ENCODE data around the gene AVPR2. TPM values are rescaled to one million over a fixed set of nuclear protein-coding genes. Genes with fewer than 3 reads are reported as not detected.

Gene AVPR2
- total RNA-seq, 2 donors from 2014 or later, result 2.3 to 4.7 TPM

- Histone ChIP-seq H3K36me3 (no peaks in the 10 kb centered on the region), H3K27ac (no peak overlapping the region), H3K4me1 (no peaks in the 10 kb centered on the region), H3K27me3 (no peaks in the 10 kb centered on the region), H3K4me3 (no peak overlapping the region), H3K9me3 (no peaks in the 10 kb centered on the region)
- no peak for DNase-seq (ENCODE audit: low spot score)
- TF ChIP-seq, protein P1, sequence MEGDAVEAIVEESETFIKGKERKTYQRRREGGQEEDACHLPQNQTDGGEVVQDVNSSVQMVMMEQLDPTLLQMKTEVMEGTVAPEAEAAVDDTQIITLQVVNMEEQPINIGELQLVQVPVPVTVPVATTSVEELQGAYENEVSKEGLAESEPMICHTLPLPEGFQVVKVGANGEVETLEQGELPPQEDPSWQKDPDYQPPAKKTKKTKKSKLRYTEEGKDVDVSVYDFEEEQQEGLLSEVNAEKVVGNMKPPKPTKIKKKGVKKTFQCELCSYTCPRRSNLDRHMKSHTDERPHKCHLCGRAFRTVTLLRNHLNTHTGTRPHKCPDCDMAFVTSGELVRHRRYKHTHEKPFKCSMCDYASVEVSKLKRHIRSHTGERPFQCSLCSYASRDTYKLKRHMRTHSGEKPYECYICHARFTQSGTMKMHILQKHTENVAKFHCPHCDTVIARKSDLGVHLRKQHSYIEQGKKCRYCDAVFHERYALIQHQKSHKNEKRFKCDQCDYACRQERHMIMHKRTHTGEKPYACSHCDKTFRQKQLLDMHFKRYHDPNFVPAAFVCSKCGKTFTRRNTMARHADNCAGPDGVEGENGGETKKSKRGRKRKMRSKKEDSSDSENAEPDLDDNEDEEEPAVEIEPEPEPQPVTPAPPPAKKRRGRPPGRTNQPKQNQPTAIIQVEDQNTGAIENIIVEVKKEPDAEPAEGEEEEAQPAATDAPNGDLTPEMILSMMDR (IDR thresholded peaks at IDR 0.05), result no peak
These were observed 31.0 kb upstream of the AVPR2 start for GRCh38 chrX:153873282-153874084.

DNA sequence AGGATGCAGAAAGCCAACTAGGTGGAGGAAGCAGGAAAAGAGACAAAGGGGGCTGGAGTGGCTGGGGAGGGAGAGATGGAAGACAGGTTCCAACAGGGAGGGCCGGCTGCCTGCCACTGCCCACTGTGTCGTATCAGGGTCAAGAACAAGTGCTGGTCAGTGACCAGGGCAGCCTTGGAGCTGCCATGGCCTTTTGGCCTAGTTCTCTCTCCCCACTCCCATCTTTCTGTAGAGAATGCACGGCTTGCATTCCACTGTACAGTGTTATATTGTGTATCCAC lies 30.4 kb upstream of the AVPR2 start:
- Histone ChIP-seq H3K27me3 (no peaks in the 10 kb centered on the region), H3K9me3 (no peaks in the 10 kb centered on the region), H3K4me1 (no peaks in the 10 kb centered on the region), H3K36me3 (no peaks in the 10 kb centered on the region), H3K4me3 (no peak overlapping the region), H3K27ac (no peak overlapping the region)
- DNase-seq (ENCODE audit: low spot score), result no peak
- TF ChIP-seq, protein P1 (IDR thresholded peaks at IDR 0.05), result no peak

GRCh38 chrX:153874366-153875125 lies 29.9 kb upstream of the AVPR2 start:
- Histone ChIP-seq H3K27me3 (no peaks in the 10 kb centered on the region), H3K4me1 (no peaks in the 10 kb centered on the region), H3K4me3 (no peak overlapping the region), H3K27ac (no peak overlapping the region), H3K36me3 (no peaks in the 10 kb centered on the region), H3K9me3 (no peaks in the 10 kb centered on the region)
- no peak for DNase-seq (ENCODE audit: low spot score)
- TF ChIP-seq, protein P1 (IDR thresholded peaks at IDR 0.05), result no peak

GRCh38 chrX:153875391-153876111 lies 28.9 kb upstream of the AVPR2 start:
- TF ChIP-seq, protein P1 (IDR thresholded peaks at IDR 0.05), result no peak
- DNase-seq (ENCODE audit: low spot score), result no peak
- H3K4me3 ChIP-seq, result no peak overlapping the region
- H3K36me3 ChIP-seq, result no peaks in the 10 kb centered on the region
- H3K9me3 ChIP-seq, result no peaks in the 10 kb centered on the region
- no peaks in the 10 kb centered on the region for H3K4me1 ChIP-seq
- no peaks in the 10 kb centered on the region for H3K27me3 ChIP-seq
- H3K27ac ChIP-seq, result no peak overlapping the region

- TF ChIP-seq, protein P1 (IDR thresholded peaks at IDR 0.05), result no peak
- no peak for DNase-seq (ENCODE audit: low spot score)
- H3K27ac ChIP-seq, result no peak overlapping the region
- H3K9me3 ChIP-seq, result no peaks in the 10 kb centered on the region
- no peaks in the 10 kb centered on the region for H3K36me3 ChIP-seq
- H3K4me3 ChIP-seq, result no peak overlapping the region
- peaks cover 0 to under 1% of the 10 kb centered on the region in 2 donors for H3K27me3 ChIP-seq
- no peaks in the 10 kb centered on the region for H3K4me1 ChIP-seq
These were observed 28.4 kb upstream of the AVPR2 start for GRCh38 chrX:153876112-153876491.
